Measurements from ENCODE around the gene PALM.
"Not testable (repeated sequence)": the region's sequence is repeated elsewhere in the genome, so short reads cannot be mapped to it uniquely, and the experiment has no call there.

- TF ChIP-seq POLR2AphosphoS5 (IDR thresholded peaks at IDR 0.05; ENCODE audit: low read depth, low read length); TCF7L2 (IDR thresholded peaks at IDR 0.05; ENCODE audit: borderline replicate concordance, extremely low read depth, insufficient read depth, insufficient read length); EZH2phosphoT487 (IDR thresholded peaks at IDR 0.05; ENCODE audit: borderline replicate concordance); ZBTB33 (IDR thresholded peaks at IDR 0.05; ENCODE audit: extremely low read depth, insufficient replicate concordance, low read length); CEBPB (IDR thresholded peaks at IDR 0.05; ENCODE audit: low read depth); POLR2A (IDR thresholded peaks at IDR 0.05; ENCODE audit: borderline replicate concordance, extremely low read depth, insufficient read depth, insufficient read length); EZH2 (IDR thresholded peaks at IDR 0.05); REST (IDR thresholded peaks at IDR 0.05; ENCODE audit: low read depth); JUND (IDR thresholded peaks at IDR 0.05); RAD21 (IDR thresholded peaks at IDR 0.05; ENCODE audit: low read depth); SP1 (IDR thresholded peaks at IDR 0.05; ENCODE audit: low read depth): not testable (repeated sequence)
- TF ChIP-seq, protein P1, sequence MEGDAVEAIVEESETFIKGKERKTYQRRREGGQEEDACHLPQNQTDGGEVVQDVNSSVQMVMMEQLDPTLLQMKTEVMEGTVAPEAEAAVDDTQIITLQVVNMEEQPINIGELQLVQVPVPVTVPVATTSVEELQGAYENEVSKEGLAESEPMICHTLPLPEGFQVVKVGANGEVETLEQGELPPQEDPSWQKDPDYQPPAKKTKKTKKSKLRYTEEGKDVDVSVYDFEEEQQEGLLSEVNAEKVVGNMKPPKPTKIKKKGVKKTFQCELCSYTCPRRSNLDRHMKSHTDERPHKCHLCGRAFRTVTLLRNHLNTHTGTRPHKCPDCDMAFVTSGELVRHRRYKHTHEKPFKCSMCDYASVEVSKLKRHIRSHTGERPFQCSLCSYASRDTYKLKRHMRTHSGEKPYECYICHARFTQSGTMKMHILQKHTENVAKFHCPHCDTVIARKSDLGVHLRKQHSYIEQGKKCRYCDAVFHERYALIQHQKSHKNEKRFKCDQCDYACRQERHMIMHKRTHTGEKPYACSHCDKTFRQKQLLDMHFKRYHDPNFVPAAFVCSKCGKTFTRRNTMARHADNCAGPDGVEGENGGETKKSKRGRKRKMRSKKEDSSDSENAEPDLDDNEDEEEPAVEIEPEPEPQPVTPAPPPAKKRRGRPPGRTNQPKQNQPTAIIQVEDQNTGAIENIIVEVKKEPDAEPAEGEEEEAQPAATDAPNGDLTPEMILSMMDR (IDR thresholded peaks at IDR 0.05 in 2 of 3, conservative IDR thresholded peaks at IDR 0.05 in 1 of 3; ENCODE audit: borderline replicate concordance in 1 of 3, insufficient read depth in 1 of 3, low read depth in 2 of 3, low read length in 2 of 3), result not testable (repeated sequence)
- TF ChIP-seq, protein P2, sequence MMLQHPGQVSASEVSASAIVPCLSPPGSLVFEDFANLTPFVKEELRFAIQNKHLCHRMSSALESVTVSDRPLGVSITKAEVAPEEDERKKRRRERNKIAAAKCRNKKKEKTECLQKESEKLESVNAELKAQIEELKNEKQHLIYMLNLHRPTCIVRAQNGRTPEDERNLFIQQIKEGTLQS (IDR thresholded peaks at IDR 0.05), result not testable (repeated sequence)
- TF ChIP-seq, protein P3, sequence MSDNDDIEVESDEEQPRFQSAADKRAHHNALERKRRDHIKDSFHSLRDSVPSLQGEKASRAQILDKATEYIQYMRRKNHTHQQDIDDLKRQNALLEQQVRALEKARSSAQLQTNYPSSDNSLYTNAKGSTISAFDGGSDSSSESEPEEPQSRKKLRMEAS (IDR thresholded peaks at IDR 0.05), result not testable (repeated sequence)
Observed at GRCh38 chr19:702847-703246, 5.9 kb upstream of the PALM start.
